CD4-positive, alpha-beta T cell treated with Interferon alpha-2 for 1 hour (primary cell): ENCODE measurements around the gene DCST1.

Source experiments
- DNase-seq, 2 donors: peaks; one replicate each; pipeline ENCODE4 v3.0.0-alpha.2; 2020 to 2022

The DCST1 gene

GRCh38 chr1:155057104-155057503, 23.5 kb downstream of the DCST1 start:
- DNase-seq = no peak

DNA sequence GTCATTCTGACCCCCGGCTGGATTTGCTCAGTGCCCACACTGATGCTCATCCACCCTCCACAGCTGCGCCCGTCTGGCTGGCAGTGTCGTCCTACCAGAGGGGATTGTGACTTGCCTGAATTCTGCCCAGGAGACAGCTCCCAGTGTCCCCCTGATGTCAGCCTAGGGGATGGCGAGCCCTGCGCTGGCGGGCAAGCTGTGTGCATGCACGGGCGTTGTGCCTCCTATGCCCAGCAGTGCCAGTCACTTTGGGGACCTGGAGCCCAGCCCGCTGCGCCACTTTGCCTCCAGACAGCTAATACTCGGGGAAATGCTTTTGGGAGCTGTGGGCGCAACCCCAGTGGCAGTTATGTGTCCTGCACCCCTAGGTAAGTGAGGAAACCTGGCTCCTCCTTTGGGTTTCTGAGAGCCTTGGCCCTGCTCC, 24.2 kb downstream of the DCST1 start:
- DNase-seq = no peak

DNA sequence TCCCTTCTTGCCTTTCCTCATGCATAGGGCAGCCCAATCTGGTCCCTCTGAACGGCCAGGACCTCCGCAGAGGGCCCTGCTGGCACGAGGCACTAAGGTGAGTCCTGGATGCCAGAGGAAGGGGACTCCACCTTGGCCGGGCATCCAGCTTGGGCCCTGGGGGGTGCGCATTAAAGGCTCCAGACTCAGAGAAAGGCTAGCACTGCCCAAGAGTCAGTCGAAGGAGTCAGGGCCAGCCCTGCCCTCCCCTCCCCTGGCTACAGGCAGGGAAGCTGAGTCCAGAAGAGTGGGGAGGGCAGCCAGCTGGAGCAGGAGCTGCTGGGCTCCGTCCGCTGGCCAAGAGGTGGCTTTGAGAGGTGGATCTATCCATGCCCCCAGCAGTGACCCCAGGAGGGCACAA, 27.1 kb downstream of the DCST1 start:
- DNase-seq = no peak

DNA sequence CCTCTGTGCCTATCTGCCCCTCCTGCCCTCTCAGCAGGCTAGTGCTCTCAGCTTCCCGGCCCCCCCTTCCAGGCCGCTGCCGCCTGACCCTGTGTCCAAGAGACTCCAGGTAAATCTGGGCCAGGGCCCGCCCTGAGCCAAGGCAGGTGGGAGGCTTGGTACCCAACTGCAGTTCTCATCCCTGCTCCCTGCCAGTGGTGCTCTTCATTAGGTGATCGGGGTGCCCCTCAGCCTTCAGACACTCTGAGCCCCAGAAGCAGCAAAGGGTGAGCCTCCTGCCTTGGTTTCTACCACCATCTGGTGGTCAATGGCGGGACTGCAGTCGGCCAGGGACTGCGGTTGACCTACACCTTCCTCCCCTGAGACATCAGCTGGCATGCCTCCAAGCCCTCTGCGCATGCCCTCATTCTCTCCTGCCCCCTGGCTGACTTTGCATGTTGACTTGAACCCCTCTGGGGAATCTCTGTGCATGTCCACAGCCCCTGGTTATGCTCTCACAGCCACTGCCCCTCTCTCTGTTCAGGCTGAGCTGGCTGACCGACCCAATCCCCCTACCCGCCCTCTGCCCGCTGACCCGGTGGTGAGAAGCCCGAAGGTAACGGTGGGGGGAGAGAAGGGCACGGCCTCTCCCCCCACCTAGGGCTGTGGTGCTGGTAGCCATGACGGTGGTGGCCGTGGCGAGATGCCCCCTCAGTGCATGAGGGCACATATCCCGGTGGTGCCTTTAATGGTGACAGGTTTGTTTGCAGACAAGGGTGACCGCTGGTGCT, 27.9 kb downstream of the DCST1 start:
- peak; percentile 94 to 96 for DNase-seq

- no peak for DNase-seq
Measured at GRCh38 chr1:155062151-155062686, 28.6 kb downstream of the DCST1 start.

DNA sequence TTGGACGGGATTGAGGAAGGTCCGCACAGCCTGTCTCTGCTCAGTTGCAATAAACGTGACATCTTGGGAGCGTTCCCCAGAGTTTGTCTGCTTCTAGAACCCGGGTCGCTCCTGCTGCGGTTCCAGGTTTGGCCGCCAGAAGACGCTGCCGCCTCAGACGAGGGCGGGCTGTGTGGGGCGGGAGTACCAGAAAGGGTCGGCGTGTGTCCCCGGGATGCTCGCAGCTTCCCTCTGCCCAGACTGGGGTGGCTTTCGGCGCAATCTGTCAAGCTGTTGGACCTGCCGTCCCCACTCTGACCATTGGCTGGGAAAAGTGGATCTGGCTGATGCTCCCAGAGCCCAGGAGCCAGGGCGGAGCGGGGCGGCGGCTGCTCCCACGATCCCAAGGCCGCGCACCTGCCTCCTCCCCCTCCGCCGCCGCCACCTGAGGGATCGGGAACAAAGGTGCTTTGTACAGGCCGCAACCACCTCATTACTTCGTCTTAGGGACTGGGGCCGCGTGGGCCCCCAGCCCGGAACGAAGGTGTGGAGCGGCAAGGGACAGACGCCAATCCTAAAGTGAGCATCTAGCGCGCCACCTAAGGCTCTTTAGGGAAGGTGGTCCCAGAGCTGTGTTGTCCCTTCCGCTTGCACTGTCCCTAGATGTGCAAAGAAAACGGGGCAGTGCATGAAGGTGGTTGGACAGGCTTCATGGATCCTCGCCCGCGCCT, 29.2 kb downstream of the DCST1 start:
- peak; percentile 68 to 80 for DNase-seq

DNA sequence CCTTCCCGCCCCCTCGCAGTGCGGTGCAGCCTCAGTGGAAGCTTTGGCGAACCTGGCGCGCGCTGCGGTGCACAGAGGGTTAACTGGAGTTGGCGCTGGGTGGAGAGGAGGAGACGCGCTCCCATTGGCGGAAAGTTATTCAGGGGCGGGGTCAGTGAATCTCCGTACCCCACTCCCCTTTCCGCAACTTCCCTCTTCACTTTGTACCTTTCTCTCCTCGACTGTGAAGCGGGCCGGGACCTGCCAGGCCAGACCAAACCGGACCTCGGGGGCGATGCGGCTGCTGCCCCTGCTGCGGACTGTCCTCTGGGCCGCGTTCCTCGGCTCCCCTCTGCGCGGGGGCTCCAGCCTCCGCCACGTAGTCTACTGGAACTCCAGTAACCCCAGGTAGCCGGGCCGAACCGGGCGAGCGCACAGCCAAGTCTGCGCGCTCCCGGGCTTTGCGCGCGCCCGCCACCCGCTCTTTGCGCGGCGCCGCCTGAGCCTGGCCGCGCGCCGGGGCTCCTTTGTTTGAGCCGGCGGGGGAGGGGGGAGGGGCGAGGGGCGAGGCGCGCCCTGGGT, 30.0 kb downstream of the DCST1 start, which contains the start of gene EFNA4:
Gene EFNA4, plus strand, starts transcription at position 191 of the 561 bp plus-strand sequence. Its CDS starts 84 bp downstream, at position 275.
- peak; percentile 85 to 88 for DNase-seq

DNA sequence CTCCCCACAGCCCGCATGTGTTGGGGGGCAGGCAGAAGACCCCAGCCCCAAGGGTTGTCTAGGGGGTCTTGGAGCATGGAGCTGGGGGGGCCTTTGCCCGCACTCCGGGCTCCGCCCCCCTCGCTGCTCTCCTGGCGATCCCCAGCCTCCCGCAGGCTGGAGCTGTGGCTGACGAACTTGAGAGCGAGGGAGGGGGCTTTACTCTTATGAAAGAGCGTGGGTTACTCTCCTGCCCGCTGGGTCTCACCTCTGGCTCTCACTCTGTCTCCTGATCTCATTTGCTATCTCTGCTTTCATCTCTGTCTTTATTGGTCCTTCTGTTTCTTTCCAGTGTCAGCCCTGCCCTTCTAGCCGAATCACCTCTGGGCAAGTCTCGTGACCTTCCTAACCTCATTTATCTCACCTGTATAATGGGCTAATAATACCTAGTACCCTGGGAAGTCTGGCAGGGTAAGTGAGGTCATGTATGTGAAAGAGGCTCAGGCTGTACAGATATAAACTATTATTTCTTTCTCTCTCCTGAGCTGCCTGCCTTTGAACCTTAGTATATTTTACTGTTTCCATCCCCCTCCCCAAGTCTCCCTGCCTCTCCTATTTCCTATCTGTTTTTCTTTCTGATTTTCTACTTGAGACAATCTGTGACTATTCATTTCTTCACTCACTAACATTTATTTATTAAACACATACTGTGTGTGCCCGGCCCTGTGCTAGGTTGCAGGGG, 30.6 kb downstream of the DCST1 start:
- peak in 1 of 2 donors; percentile 47 for DNase-seq

- no peak for DNase-seq
Measured at GRCh38 chr1:155064832-155065429, 31.3 kb downstream of the DCST1 start.

DNA sequence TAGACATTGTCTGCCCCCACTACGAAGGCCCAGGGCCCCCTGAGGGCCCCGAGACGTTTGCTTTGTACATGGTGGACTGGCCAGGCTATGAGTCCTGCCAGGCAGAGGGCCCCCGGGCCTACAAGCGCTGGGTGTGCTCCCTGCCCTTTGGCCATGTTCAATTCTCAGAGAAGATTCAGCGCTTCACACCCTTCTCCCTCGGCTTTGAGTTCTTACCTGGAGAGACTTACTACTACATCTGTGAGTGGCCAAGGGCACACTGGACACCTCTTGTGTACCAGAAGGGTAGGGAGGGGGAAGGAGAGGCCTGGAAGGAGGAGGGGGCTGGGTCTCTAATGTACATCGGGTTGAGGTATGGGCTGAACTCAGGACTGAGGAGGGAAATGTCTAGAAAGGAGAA, 33.2 kb downstream of the DCST1 start:
- DNase-seq = no peak

DNA sequence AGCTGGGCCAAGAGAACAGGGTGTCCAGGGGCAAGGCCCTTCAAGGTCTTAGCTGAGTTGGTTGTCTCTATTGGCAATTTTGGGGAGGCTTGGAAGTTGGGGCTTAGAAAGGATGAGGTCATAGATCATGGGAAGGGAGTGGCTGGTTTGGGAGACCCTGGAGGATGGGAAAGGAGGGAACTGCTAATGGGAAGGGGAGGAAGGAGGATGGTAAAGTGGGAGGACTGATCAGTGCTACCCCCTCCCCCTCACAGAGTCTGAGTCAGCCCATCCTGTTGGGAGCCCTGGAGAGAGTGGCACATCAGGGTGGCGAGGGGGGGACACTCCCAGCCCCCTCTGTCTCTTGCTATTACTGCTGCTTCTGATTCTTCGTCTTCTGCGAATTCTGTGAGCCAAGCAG, 35.0 kb downstream of the DCST1 start:
- DNase-seq = no peak

DNA sequence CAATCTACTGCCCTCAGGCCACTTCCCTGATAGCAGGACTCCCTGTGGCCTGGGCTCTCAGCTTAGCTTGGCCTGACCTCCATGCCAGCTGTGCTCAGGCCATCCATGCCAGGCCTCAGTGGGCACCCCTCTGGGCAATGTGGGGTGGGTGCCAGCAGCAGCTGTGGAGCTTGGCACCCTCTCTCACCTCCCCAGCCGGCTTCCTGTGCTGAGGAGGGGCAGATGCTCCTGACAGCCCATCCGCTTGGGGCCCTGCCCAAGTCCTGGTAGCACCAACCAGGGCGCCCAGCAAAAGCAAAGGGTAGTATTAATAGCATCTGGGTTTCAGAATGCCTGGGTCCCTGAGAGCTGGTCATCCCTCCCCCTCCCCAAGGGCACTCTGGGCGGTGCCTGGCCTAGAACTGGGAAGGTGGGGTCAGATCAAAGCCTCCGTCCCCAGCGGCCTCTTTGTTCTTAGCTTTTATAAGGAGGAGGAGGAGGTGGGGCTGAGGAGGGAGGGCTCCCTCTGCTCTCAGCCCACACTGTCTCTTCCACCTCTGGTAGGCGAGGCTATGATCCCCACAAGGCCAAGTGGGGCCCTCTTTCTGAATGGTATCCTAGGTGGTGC, 36.0 kb downstream of the DCST1 start:
- no peak for DNase-seq

GRCh38 chr1:155070158-155070621, 36.6 kb downstream of the DCST1 start:
- no peak for DNase-seq

- DNase-seq = peak; percentile 83 to 84
Measured at GRCh38 chr1:155070721-155071569, 37.3 kb downstream of the DCST1 start.

- no peak for DNase-seq
Measured at GRCh38 chr1:155071701-155072100, 38.1 kb downstream of the DCST1 start.

- no peak for DNase-seq
Measured at GRCh38 chr1:155072531-155073289, 39.1 kb downstream of the DCST1 start.

DNA sequence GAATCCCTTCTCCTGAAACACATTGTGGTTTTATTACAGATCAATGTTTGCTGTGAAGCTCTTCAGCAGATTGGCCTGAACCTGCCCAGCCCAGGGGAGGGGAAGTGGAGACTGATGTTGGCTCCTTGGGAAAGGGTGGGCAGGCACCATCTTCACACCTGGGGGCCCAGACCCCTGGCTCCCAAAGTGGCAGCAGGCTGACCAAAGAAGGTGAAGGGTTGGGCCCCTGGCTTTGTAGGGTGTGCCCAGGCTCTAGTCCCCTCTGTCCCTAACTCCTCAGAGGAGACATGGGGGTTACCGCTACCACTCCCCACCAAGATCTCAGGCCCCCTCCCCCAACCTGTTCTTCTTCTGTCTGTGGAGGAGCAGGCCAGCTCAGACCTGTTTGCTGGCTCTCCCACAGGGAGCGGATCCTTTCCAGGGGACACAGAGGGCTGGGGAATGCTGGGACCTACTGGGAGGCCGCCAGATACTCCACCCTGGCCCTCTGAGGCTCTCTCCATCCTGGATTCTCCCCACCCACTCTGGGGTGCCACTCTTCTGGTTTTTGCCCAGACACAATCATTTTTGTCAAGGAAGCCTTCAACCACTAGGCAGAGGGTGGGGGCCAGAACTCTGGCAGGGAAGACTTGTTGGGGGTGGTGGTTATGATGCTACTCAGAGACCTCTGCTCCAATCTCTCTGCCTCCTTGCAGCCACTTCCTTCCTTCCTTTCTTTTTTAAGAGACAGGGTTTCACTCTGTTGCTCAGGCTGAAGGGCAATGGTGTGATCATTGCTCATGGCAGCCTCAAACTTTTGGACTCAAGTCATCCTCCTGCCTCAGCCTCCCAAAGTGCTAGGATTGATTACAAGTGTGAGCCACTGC, 40.0 kb downstream of the DCST1 start:
- no peak for DNase-seq

DNA sequence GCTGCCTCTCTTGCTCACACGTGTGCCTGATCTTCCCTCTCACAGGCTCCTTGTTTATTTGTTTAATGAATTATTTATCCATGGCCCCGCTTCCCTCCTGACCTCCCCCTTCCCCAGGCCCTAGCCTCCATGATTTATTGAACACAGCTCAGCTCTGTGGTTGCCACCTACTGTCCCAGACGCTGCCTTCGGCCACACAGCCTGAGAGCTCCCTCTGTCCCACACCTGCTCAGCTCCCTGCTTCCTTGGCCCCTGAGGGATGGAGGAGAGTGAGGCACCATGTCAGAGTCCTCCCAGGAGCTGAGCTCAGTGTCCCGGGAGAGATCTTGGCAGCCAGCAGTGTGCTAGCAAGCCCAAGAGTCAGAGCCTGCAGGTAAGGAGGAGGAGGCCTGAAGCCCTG, 41.9 kb downstream of the DCST1 start:
- DNase-seq = no peak

DNA sequence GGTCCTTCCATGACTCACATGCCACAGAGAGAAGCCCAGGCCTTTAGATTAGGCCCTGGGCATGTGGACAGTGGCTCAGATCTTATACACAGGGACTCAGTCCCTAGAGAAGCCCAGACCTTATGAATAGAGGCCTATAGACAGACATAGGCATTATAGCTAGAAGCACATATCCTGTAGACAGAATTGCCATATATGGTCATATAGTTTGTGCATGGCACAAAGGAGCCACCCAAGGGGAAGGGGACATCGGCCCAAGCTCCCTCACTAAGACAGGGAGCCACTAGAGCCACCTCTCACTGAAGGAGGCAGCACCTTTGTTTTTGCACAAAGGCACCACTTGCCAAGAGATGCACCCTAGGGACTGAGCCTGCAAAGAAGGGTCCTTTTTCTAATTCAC, 42.7 kb downstream of the DCST1 start:
- DNase-seq = no peak
